Measurements from ENCODE around the gene CXCL11.

DNA sequence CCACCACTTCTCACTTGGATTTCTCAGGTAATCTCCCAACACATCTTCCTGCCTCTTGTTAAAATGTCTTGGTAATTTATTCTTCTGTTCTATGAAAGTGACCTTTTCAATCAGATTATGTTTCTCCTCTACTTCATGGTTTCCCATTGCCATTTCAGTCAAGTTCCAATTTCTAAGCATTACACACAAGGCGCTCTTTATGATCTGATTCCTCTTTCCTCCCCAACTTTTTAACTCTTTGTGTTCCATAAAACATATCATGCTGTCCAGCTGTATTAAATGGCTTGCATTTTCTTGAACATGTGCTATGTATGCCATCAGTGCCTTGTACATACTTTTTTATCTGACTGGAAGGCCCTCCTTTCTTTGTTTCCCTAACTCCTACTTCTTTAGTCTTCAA, 25.6 kb upstream of the CXCL11 start:
- no peak for TF ChIP-seq CHCHD3 (CRISPR knock-in tag; IDR thresholded peaks at IDR 0.05)
- no peak for TF ChIP-seq ELF1 (CRISPR knock-in tag; IDR thresholded peaks at IDR 0.05)
- TF ChIP-seq, protein P1, sequence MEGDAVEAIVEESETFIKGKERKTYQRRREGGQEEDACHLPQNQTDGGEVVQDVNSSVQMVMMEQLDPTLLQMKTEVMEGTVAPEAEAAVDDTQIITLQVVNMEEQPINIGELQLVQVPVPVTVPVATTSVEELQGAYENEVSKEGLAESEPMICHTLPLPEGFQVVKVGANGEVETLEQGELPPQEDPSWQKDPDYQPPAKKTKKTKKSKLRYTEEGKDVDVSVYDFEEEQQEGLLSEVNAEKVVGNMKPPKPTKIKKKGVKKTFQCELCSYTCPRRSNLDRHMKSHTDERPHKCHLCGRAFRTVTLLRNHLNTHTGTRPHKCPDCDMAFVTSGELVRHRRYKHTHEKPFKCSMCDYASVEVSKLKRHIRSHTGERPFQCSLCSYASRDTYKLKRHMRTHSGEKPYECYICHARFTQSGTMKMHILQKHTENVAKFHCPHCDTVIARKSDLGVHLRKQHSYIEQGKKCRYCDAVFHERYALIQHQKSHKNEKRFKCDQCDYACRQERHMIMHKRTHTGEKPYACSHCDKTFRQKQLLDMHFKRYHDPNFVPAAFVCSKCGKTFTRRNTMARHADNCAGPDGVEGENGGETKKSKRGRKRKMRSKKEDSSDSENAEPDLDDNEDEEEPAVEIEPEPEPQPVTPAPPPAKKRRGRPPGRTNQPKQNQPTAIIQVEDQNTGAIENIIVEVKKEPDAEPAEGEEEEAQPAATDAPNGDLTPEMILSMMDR (CRISPR knock-in tag; IDR thresholded peaks at IDR 0.05), result no peak
- TF ChIP-seq POLR2AphosphoS5 (IDR thresholded peaks at IDR 0.05; ENCODE audit: low read depth, low read length), result no peak
- no peak for TF ChIP-seq SMC3 (IDR thresholded peaks at IDR 0.05; ENCODE audit: low read length)
- no peak for TF ChIP-seq TBX3 (IDR thresholded peaks at IDR 0.05; ENCODE audit: borderline replicate concordance)
